Transverse colon (tissue), 4 donors: ENCODE measurements around the gene ZNF407. TPM values are rescaled to one million over a fixed set of nuclear protein-coding genes. Genes with fewer than 3 reads are reported as not detected.

Experiments
- DNase-seq: peaks from one replicate; pipeline ENCODE4 v3.0.0-alpha.2; 2019
- H3K27ac ChIP-seq, 4 donors: fragments of 200-600 bp; sonication (generic); 2 replicates each; pipeline ENCODE4 v1.5.1; 2016 to 2018; ENCODE audit warnings: inconsistent platforms in 4 of 4
- H3K27me3 ChIP-seq: fragments of 200-600 bp; sonication (generic); 2 replicates; pipeline ENCODE4 v1.5.1; 2017; ENCODE audit warnings: inconsistent platforms
- H3K36me3 ChIP-seq, 4 donors: fragments of 200-600 bp; sonication (generic); 2 replicates each; pipeline ENCODE4 v1.5.1; 2017 to 2019; ENCODE audit warnings: inconsistent platforms in 4 of 4
- H3K4me1 ChIP-seq, 4 donors: fragments of 200-600 bp; sonication (generic); 2 replicates each; pipeline ENCODE4 v1.5.1; 2017 to 2020; ENCODE audit warnings: inconsistent platforms in 4 of 4
- H3K4me3 ChIP-seq, 4 donors: fragments of 200-600 bp; sonication (generic); 1 replicate in 1 of 4; 2 replicates in 3 of 4; pipeline versions ENCODE4 v1.5.1 to v1.6.1; 2017 to 2019; ENCODE audit warnings: inconsistent platforms in 4 of 4
- H3K9me3 ChIP-seq, 2 donors: fragments of 200-600 bp; sonication (generic); 2 replicates each; pipeline ENCODE4 v1.5.1; 2017 to 2019; ENCODE audit warnings: inconsistent platforms in 2 of 2
- CTCF ChIP-seq, 5 experiments: fragments of 200-600 bp in 3 of 5; fragments of 450-650 bp in 2 of 5; sonication (generic) in 3 of 5; IDR thresholded peaks; 1 replicate in 2 of 5; 2 replicates in 3 of 5; pipeline ENCODE4 v1.5.1; 2016 to 2017; ENCODE audit warnings: antibody characterized with exemption in 5 of 5, inconsistent platforms in 3 of 5, mild to moderate bottlenecking in 2 of 5, moderate library complexity in 1 of 5
- EP300 ChIP-seq: sonication (generic); formaldehyde crosslinking; IDR thresholded peaks from one replicate; pipeline ENCODE4 v1.6.1; 2017; ENCODE audit warnings: antibody characterized with exemption, low read depth
- POLR2A ChIP-seq: fragments of 450-650 bp; IDR thresholded peaks from one replicate; pipeline ENCODE4 v1.6.1; 2016; ENCODE audit warnings: antibody characterized with exemption, mild to moderate bottlenecking, moderate library complexity
- POLR2AphosphoS5 ChIP-seq, 3 donors: sonication (generic); formaldehyde crosslinking; IDR thresholded peaks; one replicate each; pipeline ENCODE4 v1.6.1; 2016; ENCODE audit warnings: antibody characterized with exemption in 3 of 3
- WGBS, 2 donors: methylation state at CpG; one replicate each; pipeline ENCODE4 v1.1.5; 2018; ENCODE audit warnings: low coverage in 1 of 2; 5-methylcytosine and 5-hydroxymethylcytosine counted together
- in situ Hi-C, 4 donors: fragments of 200-750 bp; cut with MboI; loops; one replicate each; pipeline versions ENCODE4 v1.15.0 to v1.15.1; 2017; ENCODE audit warnings: low sequenced_read_pairs in 3 of 4, low pct_ligation_motif_present in 1 of 4, low pct_unique_long_range_greater_than_20kb in 1 of 4
- intact Hi-C: fragments of 100-400 bp; cut with DNase I; formaldehyde crosslinking; loops from one replicate; pipeline ENCODE4 v1.15.1; 2023; ENCODE audit warnings: low total_unique reads
- total RNA-seq, 4 donors: library from RNA; depleted of rRNA; stranded (reverse); fragments of >200 nt; gene quantifications; one replicate each; pipeline ENCODE4 v1.1.0, GENCODE V29; 2016

Gene ZNF407
- total RNA-seq, 4 donors from 2014 or later, result 13.5 to 24.1 (median 20.1) TPM

DNA sequence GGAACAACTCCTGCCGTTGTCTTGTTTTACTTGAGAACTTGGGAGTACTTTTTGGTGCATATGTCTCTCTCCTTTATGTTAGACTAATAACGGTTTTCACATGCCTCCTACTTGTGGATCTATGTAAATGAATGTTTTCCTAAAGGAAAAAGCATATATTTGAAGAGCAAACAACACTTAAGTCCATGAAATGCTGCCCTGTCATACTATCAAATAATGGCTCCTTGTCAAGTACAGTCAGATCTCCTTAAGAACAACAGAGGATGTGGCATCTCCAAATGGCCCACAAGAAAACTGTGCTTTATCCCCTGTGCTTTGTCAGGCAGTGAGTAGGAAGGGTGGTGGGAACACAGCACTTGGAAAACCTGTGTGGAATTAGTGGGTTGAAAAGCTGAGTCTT is 413.0 kb downstream of the ZNF407 start:
- no peaks in the 10 kb centered on the region for H3K27me3 ChIP-seq
- no peak overlapping the region for H3K4me3 ChIP-seq
- DNase-seq, result no peak
- H3K36me3 ChIP-seq, result no peaks in the 10 kb centered on the region
- no peak overlapping the region for H3K27ac ChIP-seq
- no peaks in the 10 kb centered on the region for H3K4me1 ChIP-seq
- in situ Hi-C loops (no loop called here), intact Hi-C loops (no loop called here)
- TF ChIP-seq POLR2AphosphoS5 (IDR thresholded peaks at IDR 0.05) (no peak), POLR2A (no peak), EP300 (no peak), CTCF (IDR thresholded peaks at IDR 0.05) (no peak)
- no peaks in the 10 kb centered on the region for H3K9me3 ChIP-seq
- 75 to 78% methylated on average over 2 of the region's 2 CpGs for WGBS, 2 donors

- Histone ChIP-seq H3K27ac (no peak overlapping the region), H3K4me3 (no peak overlapping the region), H3K36me3 (no peaks in the 10 kb centered on the region), H3K9me3 (no peaks in the 10 kb centered on the region), H3K27me3 (no peaks in the 10 kb centered on the region), H3K4me1 (no peaks in the 10 kb centered on the region)
- in situ Hi-C loops (no loop called here), intact Hi-C loops (no loop called here)
- DNase-seq, result no peak
- 74 to 83% methylated on average over 7 of the region's 7 CpGs for WGBS, 2 donors
- TF ChIP-seq CTCF (IDR thresholded peaks at IDR 0.05), result no peak
- no peak for TF ChIP-seq POLR2A
- TF ChIP-seq POLR2AphosphoS5 (IDR thresholded peaks at IDR 0.05), result no peak
- TF ChIP-seq EP300, result no peak
Observed at GRCh38 chr18:75016025-75016717, 418.5 kb downstream of the ZNF407 start.

- H3K9me3 ChIP-seq, result no peaks in the 10 kb centered on the region
- in situ Hi-C loops (no loop called here), intact Hi-C loops (loop anchor here (10.0 kb wide), 1 partner anchor 1231 kb away; no protein-coding TSS in a partner anchor)
- no peak overlapping the region for H3K27ac ChIP-seq
- H3K4me1 ChIP-seq, result no peaks in the 10 kb centered on the region
- no peak overlapping the region for H3K4me3 ChIP-seq
- no peaks in the 10 kb centered on the region for H3K27me3 ChIP-seq
- TF ChIP-seq EP300, result no peak
- no peak for TF ChIP-seq POLR2AphosphoS5 (IDR thresholded peaks at IDR 0.05)
- no peak for TF ChIP-seq CTCF (IDR thresholded peaks at IDR 0.05)
- no peak for TF ChIP-seq POLR2A
- 81 to 83% methylated on average over 2 to 4 of the region's 4 CpGs for WGBS, 2 donors
- no peaks in the 10 kb centered on the region for H3K36me3 ChIP-seq
- no peak for DNase-seq
Observed at GRCh38 chr18:75023473-75023872, 425.8 kb downstream of the ZNF407 start.

DNA sequence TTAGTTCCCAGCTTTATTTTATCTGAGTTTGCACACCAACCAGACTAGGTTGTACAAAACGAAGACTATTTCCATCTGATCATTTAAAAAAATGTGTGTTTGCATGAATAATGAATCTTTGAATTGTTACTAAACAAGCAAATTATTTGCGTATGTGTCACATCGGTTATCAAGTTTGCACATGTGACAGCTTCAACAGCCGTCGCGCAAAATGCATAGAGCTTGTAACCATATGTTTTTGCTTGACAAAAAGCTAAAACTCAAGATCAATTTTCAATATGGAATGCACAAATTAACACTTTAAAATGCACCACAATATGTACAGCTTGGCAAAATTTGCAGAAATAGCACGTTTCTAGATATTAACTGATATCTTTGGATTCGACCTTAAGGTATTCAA is 427.2 kb downstream of the ZNF407 start:
- WGBS, 2 donors, result 96 to 97% methylated on average over 8 of the region's 8 CpGs
- intact Hi-C loops (loop anchor here (10.0 kb wide), 1 partner anchor 1230 kb away; no protein-coding TSS in a partner anchor), in situ Hi-C loops (no loop called here)
- no peak overlapping the region for H3K4me3 ChIP-seq
- no peak overlapping the region for H3K27ac ChIP-seq
- no peaks in the 10 kb centered on the region for H3K4me1 ChIP-seq
- no peaks in the 10 kb centered on the region for H3K36me3 ChIP-seq
- H3K9me3 ChIP-seq, result no peaks in the 10 kb centered on the region
- no peak for TF ChIP-seq CTCF (IDR thresholded peaks at IDR 0.05)
- TF ChIP-seq EP300, result no peak
- TF ChIP-seq POLR2A, result no peak
- no peak for TF ChIP-seq POLR2AphosphoS5 (IDR thresholded peaks at IDR 0.05)
- DNase-seq, result no peak
- H3K27me3 ChIP-seq, result no peaks in the 10 kb centered on the region
